Activated CD8-positive, alpha-beta memory T cell treated with anti-CD3 and anti-CD28 coated beads, Interleukin-2, amount 50 U/mL, for 24 hours (primary cell): Measurements from ENCODE around the gene CNTD1.

Experiments
- DNase-seq: peaks from one replicate; pipeline ENCODE4 v3.0.0-alpha.2; 2020; ENCODE audit errors: extremely low read depth

Gene CNTD1

DNA sequence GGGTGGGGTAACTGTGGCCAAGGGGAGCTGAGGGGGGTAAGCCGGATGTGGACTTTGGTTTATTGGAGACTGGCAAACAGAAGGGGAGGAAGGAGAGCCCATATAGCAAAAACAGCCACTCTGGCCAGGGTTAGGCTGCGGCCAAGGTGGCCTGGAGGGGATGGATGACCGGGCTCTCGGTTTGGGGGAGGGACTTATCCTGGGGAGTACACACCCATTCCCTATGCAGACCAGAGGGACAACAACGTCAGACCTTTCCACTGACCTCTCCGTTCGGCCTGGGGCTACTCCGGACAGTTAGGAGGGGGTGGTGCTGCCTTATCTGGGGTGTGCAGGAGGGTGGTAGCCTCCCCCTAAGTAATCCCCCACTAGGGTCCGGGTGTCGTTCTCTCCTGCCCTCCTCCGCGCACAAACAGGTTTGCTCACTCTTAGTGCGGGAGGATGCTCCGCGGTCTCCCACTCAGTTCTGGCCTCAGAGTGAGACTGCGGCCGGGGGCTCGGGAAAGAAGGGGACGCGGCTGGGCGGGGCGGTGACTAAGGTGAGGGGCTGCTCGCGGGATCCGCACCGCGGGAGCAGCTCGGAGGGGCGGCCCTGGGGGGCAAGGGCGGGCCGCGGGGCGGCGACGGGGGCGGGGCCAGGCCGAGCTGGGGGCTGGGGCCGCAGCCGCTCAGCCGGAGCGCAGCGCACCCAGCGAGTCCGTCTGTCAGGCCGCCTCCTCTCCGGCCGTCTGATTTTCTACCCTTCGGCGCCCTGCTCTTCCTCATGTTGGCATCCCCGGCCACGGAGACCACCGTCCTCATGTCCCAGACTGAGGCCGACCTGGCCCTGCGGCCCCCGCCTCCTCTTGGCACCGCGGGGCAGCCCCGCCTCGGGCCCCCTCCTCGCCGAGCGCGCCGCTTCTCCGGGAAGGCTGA lies 18.5 kb upstream of the CNTD1 start, which contains the start of gene WNK4:
Gene WNK4 (plus strand): TSS at position 675 of the 915 bp plus-strand sequence. CDS start 89 bp downstream, at position 764.
- no peak for DNase-seq

DNA sequence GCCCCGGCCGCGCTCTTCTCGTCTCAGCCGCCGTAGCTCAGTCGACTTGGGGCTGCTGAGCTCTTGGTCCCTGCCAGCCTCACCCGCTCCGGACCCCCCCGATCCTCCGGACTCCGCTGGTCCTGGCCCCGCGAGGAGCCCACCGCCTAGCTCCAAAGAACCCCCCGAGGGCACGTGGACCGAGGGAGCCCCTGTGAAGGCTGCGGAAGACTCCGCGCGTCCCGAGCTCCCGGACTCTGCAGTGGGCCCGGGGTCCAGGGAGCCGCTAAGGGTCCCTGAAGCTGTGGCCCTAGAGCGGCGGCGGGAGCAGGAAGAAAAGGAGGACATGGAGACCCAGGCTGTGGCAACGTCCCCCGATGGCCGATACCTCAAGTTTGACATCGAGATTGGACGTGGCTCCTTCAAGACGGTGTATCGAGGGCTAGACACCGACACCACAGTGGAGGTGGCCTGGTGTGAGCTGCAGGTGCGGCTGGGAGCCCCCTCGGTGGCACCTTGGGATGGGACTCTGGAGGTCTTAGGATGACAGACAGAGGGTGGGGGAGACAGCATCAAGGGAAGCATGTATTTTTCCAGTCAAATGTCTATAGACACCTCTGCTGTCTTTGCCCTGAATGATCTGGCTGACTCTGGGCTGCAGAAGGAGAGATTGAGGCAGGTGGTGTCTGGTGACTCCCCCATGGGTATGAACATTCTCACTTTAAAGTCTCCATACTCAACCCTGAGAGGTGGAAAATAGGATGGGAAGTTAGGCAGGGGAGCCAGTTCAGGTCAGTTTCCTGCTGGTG lies 17.6 kb upstream of the CNTD1 start:
- DNase-seq, result no peak

GRCh38 chr17:42781639-42782165 lies 17.0 kb upstream of the CNTD1 start:
- DNase-seq, result no peak

DNA sequence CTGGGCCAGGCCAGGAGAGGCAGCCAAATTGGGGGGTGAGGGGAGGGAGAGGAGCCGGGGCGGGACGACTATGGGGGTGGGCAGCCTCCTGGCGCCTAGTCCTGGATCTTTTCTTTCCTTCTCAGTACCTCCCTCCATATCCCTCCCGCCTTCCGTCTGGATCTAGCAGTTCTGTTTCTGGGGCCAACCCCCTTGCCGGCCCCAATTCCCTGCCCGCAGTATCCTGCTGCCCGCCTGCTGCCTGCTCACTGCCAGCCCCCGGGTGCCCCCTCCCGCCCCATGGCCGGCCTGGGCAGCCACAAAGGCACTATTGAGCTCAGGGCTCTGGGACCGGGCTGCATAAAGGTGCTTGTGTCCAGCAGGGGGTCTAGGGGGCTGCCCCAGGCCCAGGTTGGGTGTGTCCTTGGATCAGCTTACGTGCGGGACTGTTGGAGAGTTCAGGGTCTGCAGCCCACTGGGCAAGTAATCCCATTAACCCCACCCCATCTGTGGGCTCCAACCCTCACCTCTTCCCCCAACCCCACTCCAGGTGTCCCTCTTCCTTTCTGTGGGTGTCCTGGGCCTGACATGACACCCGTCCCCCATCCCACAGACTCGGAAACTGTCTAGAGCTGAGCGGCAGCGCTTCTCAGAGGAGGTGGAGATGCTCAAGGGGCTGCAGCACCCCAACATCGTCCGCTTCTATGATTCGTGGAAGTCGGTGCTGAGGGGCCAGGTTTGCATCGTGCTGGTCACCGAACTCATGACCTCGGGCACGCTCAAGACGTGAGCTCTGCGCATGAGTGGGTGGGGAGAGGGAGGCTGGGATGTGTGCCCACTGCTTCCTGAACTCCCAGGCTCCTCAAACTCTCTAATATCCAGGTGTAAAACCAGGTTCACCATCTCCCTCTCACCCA lies 16.2 kb upstream of the CNTD1 start:
- DNase-seq, result no peak

DNA sequence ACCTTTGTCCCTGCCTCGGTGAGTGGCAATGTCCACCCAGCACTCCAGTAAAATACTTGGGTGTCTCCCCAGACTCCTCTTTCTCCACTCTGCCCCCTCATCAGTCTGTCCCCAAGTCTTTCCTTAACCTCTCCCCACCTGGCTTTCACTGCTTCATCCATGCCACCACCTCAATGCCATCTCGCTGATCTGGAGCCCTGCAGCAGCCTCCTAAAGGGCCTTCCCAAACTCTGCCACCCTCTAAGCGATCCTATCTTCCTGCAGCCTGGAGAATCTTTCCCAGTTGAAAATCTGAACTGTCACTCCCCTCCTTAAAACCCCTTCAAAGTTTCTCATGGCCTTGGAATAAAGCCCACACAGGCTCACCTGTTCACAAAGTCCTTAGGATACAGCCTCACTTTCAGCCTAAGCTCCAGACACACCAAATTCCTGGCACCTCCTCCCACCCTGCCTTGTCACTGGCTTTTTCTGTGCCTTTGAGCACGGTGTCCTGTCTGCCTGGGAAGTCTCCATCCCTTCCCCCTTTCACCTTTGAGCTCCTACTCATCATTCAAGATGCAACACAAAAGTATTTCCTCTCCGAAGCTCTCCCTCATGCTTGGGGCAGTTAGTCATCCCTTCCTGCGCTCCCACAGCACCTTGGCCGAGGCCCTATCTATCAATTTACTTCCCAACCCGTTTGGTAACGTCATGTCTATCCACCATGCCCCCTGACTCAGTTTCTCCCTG lies 15.4 kb upstream of the CNTD1 start:
- no peak for DNase-seq

DNA sequence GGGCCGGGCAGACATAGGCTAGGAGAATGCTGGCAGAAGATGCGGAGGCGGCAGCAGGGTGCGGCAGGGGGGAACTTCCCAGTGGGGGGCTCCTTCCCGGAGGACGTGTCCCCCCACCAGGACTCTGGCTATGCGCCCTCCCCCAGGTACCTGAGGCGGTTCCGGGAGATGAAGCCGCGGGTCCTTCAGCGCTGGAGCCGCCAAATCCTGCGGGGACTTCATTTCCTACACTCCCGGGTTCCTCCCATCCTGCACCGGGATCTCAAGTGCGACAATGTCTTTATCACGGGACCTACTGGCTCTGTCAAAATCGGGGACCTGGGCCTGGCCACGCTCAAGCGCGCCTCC lies 14.9 kb upstream of the CNTD1 start:
- DNase-seq, result no peak

DNA sequence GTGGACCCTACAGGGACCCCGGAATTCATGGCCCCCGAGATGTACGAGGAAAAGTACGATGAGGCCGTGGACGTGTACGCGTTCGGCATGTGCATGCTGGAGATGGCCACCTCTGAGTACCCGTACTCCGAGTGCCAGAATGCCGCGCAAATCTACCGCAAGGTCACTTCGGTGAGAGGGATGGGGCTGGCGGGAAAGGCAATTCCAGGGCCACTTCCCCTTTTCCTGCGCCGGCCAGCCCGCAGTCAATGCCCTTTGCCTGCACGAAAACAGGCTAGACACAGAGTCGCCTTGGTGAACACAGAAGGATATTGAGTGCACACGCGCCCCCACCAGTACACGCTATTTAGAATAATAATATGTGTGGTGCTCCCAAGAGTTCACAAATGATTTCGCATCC lies 14.3 kb upstream of the CNTD1 start:
- DNase-seq, result no peak

GRCh38 chr17:42784811-42785592 lies 13.7 kb upstream of the CNTD1 start:
- DNase-seq, result no peak

DNA sequence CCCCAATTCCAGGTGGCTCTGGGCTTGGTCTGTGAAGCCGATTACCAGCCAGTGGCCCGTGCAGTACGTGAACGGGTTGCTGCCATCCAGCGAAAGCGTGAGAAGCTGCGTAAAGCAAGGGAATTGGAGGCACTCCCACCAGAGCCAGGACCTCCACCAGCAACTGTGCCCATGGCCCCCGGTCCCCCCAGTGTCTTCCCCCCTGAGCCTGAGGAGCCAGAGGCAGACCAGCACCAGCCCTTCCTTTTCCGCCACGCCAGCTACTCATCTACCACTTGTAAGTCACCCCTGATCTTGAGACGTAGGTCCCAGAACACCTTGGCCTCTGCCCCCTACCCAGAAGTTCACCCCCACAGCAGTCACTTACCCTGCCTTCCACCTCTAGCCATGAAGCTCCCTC lies 11.4 kb upstream of the CNTD1 start:
- DNase-seq, result no peak

DNA sequence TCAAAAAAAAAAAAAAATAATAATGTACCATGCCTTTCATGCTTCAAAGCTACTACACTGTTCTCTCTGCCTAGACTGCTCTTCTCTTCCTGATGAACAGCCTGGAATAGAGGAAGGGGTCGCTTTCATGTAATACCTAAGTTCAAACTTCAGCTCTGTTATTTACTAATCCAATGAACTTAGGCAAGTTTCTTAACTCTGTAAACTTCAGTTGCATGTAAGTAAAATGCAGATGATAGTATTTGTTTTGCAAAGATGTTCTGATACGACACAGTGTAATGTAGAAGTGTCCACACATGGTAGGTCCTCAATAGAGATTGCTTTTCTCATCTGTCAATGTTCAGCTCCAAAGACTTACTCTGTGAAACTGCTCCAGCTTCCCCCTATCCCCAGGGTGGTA lies 6.7 kb upstream of the CNTD1 start:
- no peak for DNase-seq

DNA sequence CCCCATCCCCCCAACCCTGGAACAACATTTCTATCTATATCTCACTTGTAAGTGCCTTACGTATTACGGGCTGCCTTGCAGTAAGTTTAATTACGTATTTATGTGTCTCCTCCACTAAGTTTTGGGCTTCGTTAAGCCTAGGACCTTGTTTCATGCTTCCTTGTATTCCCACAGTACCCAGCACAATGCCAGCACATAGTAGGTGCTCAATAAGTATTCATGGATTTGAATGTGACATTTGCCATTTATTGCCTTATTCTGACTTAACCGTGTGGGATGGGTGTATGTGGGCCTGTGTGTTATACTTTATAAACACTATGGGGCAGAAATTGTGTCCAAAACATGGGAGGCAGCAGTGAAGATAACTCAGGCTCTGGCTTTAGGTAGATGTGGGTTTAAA lies 6.1 kb upstream of the CNTD1 start:
- no peak for DNase-seq

DNA sequence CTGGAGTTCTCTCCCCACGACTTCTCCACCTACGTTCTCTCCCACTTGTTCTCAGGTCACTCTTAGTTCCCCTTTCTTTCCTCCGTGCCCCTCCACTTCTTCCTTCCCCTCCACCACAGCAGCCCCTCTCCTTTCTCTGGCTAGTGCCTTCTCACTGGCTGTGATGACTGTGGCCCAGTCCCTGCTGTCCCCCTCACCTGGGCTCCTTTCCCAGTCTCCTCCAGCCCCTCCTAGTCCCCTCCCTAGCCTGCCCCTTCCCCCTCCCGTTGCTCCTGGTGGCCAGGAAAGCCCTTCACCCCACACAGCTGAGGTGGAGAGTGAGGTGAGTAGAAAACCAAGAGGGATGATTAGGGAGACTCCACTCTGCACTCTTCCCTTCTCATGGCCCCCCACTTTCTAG lies 3.6 kb upstream of the CNTD1 start:
- no peak for DNase-seq

GRCh38 chr17:42795465-42795864 lies 3.2 kb upstream of the CNTD1 start:
- no peak for DNase-seq

- no peak for DNase-seq
Measured at GRCh38 chr17:42796066-42796758, 2.4 kb upstream of the CNTD1 start.

DNA sequence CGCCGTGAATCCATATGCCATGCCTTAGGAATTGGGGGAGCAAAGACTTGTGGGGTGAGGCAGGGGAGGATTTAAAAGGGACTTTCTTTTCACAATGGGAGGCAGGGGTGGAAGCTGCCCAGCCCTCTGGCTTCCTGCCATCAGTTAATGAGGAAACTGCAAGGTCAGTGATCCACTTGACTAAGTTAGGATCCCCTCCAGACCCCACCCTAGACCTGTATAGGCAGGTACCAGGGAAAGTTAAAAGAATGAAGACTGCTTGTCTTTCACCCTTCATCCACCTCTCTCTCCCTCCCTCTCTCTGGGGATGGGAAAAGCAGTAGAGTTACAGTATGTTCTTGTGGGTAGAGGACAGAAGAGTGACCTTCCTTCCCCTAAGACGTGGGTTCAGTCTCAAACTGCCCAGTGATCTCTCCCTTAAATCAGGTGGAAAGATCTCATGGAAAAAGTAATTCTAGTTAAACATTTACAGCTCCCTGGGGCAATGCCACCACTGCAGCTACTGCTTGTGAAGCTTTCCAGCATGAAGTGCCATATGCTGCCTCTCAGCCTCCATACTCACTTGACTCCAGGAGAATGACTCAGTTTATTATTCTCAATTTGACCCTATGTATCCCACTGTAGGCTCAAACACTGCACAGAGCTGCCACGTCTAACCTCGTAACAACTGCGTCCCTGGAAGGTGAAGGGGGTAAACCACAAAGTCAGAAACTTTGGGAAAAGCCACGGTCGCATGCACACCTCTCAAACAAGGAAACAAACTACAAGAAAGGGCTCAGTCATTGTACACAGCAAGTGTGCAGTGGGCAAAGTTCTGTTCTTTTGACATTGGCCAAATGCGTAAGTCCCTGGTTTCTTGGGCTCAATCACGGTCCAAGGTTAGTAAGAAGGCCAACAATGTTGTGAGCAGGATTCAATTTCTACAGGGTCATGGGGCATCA lies 1.3 kb upstream of the CNTD1 start:
- DNase-seq, result no peak

GRCh38 chr17:42798011-42798382 lies 664 bp upstream of the CNTD1 start:
- DNase-seq, result no peak

- no peak for DNase-seq
Measured at GRCh38 chr17:42803074-42803883, 4.6 kb downstream of the CNTD1 start.

DNA sequence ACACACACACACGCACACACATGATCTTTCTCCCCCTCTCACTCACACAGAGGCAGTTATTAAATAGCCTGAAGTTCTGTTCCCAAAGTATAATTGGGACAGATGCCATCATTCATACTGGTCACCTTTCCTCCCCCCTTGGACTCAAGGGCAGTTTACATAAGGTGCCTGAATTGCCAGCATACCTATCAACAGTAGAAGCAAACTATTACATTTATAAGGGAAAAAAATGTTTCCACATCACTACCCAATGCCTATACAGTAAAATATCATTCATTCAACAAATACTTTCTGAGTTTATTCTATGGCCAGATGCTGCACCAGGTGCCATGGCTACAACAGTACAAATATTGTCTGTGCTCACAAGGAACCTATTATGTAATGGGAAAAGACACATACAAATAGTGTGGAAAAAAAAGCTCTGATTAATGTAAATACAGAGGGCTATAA lies 6.3 kb downstream of the CNTD1 start:
- no peak for DNase-seq
